Caki2 (cell line): ENCODE data around the gene FCMR. TPM values are rescaled to one million over a fixed set of nuclear protein-coding genes. Genes with fewer than 3 reads are reported as not detected.

Source experiments
- DNase-seq: peaks from one replicate; pipeline ENCODE4 v3.0.0-alpha.2; 2015; ENCODE audit warnings: low read depth
- in situ Hi-C: cut with HindIII; loops from 2 replicates; pipeline ENCODE4 v1.10.0; 2016; ENCODE audit warnings: low sequenced_read_pairs, low pct_unique_long_range_greater_than_20kb, mixed read lengths
- total RNA-seq: library from RNA; depleted of rRNA; stranded (reverse); fragments of >200 nt; shearing (Covaris generic); gene quantifications from 2 replicates; pipeline ENCODE4 v1.2.3, GENCODE V29; 2014; ENCODE audit warnings: low replicate concordance

FCMR gene
- total RNA-seq, 1 experiment from 2014 or later, result not detected

- DNase-seq, result no peak
- in situ Hi-C loops, result no loop called here
Observed at GRCh38 chr1:206907304-206907991, 14.3 kb downstream of the FCMR start.

- in situ Hi-C loops, result no loop called here
- DNase-seq, result peak; percentile 67
Observed at GRCh38 chr1:206905295-206906164, 16.2 kb downstream of the FCMR start.

GRCh38 chr1:206904423-206905142 is 17.2 kb downstream of the FCMR start:
- in situ Hi-C loops, result no loop called here
- DNase-seq, result no peak

- in situ Hi-C loops, result no loop called here
- DNase-seq, result no peak
Observed at GRCh38 chr1:206903687-206904086, 18.1 kb downstream of the FCMR start.

- in situ Hi-C loops, result no loop called here
- no peak for DNase-seq
Observed at GRCh38 chr1:206902702-206903101, 19.0 kb downstream of the FCMR start.

- in situ Hi-C loops, result no loop called here
- no peak for DNase-seq
Observed at GRCh38 chr1:206901944-206902343, 19.8 kb downstream of the FCMR start.

GRCh38 chr1:206900149-206900548 is 21.6 kb downstream of the FCMR start:
- DNase-seq, result no peak
- in situ Hi-C loops, result no loop called here

GRCh38 chr1:206899717-206900116 is 22.0 kb downstream of the FCMR start:
- DNase-seq, result no peak
- in situ Hi-C loops, result no loop called here

GRCh38 chr1:206898915-206899431 is 22.8 kb downstream of the FCMR start:
- in situ Hi-C loops, result no loop called here
- no peak for DNase-seq

GRCh38 chr1:206898089-206898914 is 23.4 kb downstream of the FCMR start:
- in situ Hi-C loops, result no loop called here
- DNase-seq, result no peak

- in situ Hi-C loops, result no loop called here
Observed at GRCh38 chr1:206897175-206897574, 24.6 kb downstream of the FCMR start, which contains the start of gene IL24. TSS of gene IL24 (plus strand) at chr1:206897443. CDS start at chr1:206897833, 390 bp downstream.

GRCh38 chr1:206896261-206896660 is 25.5 kb downstream of the FCMR start:
- DNase-seq, result no peak

More at GRCh38 chr1:206897175-206897574, 24.6 kb downstream of the FCMR start, which contains the start of gene IL24:
- no peak for DNase-seq

GRCh38 chr1:206895837-206896242 is 25.9 kb downstream of the FCMR start:
- no peak for DNase-seq
- in situ Hi-C loops, result no loop called here

More at GRCh38 chr1:206896261-206896660, 25.5 kb downstream of the FCMR start:
- in situ Hi-C loops, result no loop called here

GRCh38 chr1:206895325-206895724 is 26.4 kb downstream of the FCMR start:
- in situ Hi-C loops, result no loop called here
- DNase-seq, result no peak

GRCh38 chr1:206893380-206893779 is 28.4 kb downstream of the FCMR start:
- DNase-seq, result no peak
- in situ Hi-C loops, result no loop called here

GRCh38 chr1:206892351-206892984 is 29.3 kb downstream of the FCMR start:
- no peak for DNase-seq
- in situ Hi-C loops, result no loop called here

GRCh38 chr1:206891412-206891811 is 30.3 kb downstream of the FCMR start:
- in situ Hi-C loops, result no loop called here

More at GRCh38 chr1:206891412-206891811, 30.3 kb downstream of the FCMR start:
- no peak for DNase-seq
